Endometrial microvascular endothelial cells (primary cell): ENCODE data around the gene ZNF213. TPM values are rescaled to one million over a fixed set of nuclear protein-coding genes. Genes with fewer than 3 reads are reported as not detected.

Experiments
- in situ Hi-C: cut with HindIII; loops from 2 replicates; pipeline ENCODE4 v1.10.0; 2017; ENCODE audit warnings: low sequenced_read_pairs, low pct_unique_long_range_greater_than_20kb; ENCODE audit errors: inconsistent ontology term
- total RNA-seq: library from RNA; depleted of rRNA; stranded (reverse); fragments of >200 nt; gene quantifications from one replicate; pipeline ENCODE4 v1.2.3, GENCODE V29; 2015; ENCODE audit errors: inconsistent ontology term

Gene ZNF213
- total RNA-seq, 1 donor from 2014 or later: 3.5 TPM

- in situ Hi-C loops: no loop called here
Observed at GRCh38 chr16:3144321-3144983, 9.6 kb downstream of the ZNF213 start.

DNA sequence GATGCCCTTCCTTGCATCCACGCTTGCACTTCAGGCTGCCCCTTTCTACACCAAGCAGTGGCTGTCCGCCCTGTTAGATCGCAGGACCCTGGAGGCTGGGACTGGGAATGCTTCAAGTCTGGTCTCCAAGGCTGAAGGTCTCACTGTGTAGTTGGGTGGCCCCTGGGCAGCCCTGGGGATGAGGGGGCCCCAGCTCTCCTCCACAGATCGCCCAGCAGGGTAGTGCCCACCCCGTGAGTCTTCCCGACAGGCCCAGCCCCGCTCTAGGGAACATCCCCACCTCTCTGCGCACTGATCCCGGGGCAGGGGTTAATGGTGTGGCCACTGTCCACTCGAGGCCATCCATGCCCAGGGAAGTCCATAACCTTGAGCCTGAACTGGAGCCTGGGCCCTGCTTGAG is 10.3 kb downstream of the ZNF213 start:
- in situ Hi-C loops: no loop called here

GRCh38 chr16:3145660-3146059 is 10.8 kb downstream of the ZNF213 start:
- in situ Hi-C loops: no loop called here

GRCh38 chr16:3147046-3147756 is 12.4 kb downstream of the ZNF213 start:
- in situ Hi-C loops: no loop called here

DNA sequence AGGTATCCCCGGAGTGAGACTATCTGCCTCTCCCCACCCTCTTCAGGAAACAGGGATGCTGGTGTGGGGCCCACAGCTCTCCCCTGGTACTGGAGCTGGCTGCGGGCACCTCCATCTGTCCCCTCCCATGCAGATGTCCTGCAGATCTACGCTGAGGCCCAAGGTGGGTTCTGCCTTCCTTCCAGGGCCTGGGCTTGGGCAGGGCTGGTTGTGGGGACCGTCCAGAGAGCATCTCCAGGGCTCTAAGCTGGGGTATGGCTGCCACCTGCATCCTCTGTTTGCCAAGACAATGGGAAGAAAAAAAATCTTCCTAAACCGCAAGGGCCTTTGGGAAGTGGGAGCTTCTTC is 12.9 kb downstream of the ZNF213 start:
- in situ Hi-C loops: no loop called here

- in situ Hi-C loops: no loop called here
Observed at GRCh38 chr16:3148256-3149192, 13.7 kb downstream of the ZNF213 start.

DNA sequence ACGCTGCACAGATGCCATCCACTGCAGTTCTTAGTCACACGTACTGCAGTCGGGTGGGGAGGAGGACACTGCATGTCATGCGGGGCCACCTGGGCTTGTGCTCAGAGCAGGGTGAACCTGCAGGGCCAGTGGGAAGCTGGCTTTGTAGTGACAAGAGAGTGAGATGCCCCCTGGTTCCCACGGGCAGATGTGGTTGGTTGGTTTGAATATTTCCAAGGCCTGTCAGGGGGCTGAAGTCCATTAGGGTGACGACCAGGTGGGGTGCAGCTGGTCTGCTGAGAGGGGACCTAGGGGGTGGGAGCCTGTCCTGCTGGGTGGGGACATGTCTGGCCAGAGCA is 14.3 kb downstream of the ZNF213 start:
- in situ Hi-C loops: no loop called here

DNA sequence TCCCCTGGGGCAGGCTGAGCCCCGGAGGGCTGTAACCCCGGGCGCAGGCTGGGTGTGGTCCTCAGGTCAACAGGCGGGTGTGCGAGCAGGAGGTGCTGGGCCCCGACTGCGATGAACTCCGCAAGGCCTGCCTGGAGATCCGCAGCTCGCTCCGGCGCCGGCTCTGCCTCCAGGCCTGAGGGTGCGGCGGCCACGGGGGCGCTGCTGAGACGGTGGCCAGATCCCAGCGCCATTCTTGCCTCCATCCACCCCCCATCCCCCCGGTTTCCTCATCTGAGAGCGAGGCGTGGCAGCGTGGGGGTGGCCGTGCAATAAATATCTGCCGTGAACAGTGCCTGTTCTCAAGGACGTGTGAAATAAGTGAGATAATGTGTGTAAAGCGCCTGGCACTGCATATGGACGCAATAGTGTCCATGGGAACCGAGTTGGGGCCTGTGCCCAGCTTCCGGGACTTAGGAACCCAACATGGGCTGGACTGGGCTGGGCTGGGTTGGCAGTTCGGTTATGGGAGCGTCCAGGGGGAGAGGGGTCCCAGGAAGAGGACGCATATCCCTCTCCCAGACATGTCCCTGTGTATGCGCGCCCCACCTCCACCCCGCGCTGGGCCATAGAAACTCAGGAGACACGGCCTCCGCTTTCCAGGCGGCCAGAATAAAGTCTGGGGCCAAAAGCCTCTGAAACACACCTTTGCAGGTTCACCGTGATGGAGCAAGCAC is 15.0 kb downstream of the ZNF213 start:
- in situ Hi-C loops: no loop called here

DNA sequence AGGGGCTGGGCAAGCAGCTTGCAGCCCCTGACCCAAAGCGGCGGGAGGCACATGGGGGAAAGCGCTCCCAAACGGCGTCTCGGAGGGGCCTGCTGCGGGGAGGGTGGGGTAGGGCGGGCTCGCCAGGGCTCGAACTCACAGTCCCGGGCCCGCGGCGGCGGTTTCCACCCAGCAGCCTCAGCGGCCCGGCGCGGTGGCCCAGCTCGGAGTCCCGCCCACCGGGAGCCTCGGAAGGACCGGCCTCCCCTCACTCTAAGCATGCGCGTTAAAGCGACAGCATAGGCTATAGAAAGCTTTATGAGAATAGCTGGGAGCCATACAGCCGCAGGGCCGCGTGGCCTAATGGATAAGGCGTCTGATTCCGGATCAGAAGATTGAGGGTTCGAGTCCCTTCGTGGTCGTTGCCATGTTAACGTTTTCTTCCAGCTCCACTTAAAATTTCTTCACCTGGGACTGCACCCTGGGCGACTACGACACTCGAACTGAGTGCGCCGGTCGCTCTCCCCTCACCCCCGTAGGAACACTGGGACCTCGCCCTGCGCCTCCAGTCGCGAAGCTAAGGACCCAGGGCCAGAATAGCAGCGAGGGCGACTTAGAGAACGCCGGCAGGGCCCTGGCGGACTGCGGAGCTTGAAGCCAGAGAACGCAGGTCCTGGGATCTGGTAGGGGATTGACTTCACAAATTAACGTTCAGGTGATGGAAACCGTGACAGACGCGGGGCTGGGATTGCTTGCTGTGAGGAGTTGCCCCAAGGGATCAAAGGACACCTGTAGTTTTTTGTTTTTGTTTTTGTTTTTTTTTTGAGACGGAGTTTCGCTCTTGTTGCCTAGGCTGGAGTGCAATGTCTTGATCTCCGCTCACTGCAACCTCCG is 15.8 kb downstream of the ZNF213 start:
- in situ Hi-C loops: no loop called here

DNA sequence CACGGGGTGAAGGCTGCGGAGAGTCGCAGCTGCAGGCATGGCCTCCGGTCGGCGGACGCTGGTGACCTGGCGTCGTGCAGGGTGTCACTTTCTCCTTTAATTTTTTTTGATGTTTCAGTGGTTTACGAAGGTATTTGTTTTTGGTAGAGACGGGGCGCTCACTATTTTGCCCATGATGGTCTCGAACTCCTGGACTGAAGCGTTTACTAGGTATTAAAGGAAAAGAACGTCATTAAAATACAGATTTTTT is 17.1 kb downstream of the ZNF213 start:
- in situ Hi-C loops: no loop called here

DNA sequence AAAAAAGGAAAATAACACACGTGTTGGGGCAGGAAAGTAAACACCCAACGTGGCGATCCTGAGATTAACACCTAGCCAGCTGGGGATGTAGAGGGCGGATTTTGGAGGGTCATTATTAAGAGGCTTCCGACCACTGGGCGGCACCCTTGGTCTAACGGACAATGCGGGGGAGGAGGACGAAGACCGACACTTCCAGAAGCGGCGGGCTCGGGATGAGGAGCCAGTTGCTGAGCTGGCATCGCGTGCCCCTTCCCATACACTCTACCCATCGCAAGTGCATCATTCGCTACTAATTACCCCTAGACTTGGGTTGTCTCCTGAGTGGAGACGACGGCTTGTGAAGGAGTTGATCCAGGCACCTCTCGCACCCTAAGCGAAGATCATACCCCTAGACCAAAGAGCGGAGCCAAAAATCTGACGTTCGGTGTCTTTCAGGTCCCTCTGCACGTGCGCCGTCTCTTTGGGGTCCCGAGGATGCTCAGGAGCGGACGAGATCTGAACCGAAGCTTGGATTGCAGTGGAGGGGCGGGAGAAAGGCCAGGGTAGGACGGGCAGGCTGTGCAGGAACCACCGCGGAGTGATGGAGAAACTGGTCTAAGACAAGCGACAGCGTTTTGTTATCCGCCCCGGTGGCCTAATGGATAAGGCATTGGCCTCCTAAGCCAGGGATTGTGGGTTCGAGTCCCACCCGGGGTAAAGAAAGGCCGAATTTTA is 17.6 kb downstream of the ZNF213 start:
- in situ Hi-C loops: no loop called here

DNA sequence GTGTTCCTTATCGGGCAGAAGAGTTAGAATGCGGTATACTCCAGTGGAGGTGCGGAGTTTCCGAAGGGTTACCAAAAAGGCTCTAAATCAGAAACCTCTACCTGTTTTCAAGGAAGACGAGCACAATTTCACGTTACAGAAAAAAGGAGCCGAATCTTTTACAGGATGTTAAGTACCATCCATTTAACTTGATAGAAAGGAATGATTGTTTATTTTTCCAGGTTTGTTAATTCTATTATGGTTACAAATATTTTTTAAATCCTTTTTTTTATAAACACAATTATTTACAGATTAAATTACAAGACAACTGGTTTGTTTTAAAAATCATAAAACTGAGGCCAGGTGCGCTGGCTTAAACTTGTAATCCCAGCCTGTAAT is 18.2 kb downstream of the ZNF213 start:
- in situ Hi-C loops: no loop called here

GRCh38 chr16:3155181-3155580 is 20.4 kb downstream of the ZNF213 start:
- in situ Hi-C loops: no loop called here

- in situ Hi-C loops: no loop called here
Observed at GRCh38 chr16:3155972-3156371, 21.1 kb downstream of the ZNF213 start.

DNA sequence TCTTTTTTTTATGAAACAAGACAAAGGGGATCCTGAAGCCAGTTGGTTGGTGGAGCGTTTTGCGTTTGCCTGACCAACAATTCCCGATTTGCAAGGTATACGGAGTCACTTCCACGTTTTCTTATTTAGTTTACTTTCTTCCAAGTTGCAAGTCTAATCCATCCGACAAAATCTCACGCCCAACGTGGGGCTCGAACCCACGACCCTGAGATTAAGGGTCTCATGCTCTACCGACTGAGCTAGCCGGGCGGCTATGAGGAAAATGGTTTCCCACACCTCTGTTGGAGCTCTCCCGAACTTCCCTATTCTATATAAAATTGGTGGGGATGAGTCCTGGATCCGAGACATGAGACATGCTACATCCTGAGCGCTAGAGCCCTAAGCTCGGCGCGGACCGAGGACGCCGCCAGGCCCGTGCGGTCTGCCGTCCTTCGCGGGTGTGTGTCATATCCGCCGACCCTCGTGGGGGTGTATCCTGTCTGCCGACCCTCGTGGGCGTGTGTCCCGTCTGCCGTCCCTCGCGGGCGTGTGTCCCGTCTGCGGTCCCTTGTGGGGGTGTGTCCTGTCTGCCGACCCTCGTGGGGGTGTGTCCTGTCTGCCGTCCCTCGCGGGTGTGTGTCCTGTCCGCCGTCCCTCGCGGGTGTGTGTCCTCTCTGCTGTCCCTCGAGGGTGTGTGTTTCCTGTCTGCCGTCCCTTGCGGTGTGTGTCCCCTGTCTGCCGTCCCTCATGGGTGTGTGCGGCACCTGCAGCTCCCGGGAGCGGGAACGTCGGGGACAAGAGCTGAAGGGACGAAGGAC is 22.6 kb downstream of the ZNF213 start:
- in situ Hi-C loops: no loop called here

- in situ Hi-C loops: no loop called here
Observed at GRCh38 chr16:3158026-3158509, 23.2 kb downstream of the ZNF213 start.
